Panc1 (cell line): ENCODE results near the gene RUVBL1. TPM values are rescaled to one million over a fixed set of nuclear protein-coding genes. Genes with fewer than 3 reads are reported as not detected.

Experiments used
- ATAC-seq: fragments of 200-7000 bp; cut with Tn5 transposase; 2 replicates; pipeline ENCODE4 v1.9.1; 2020; ENCODE audit warnings: mild to moderate bottlenecking, moderate library complexity
- BruUV-seq: library from RNA; stranded (reverse); fragments of 400-500 nt; replicated peaks from 2 replicates; lab custom pipeline; 2021; lab: Mats Ljungman, UMichigan
- CTCF ChIA-PET: fragments of 300-600 bp; sonication (Branson Sonifier 250); formaldehyde crosslinking; loops from one replicate; lab custom pipeline; 2022; ENCODE audit warnings: antibody characterized with exemption; lab: Charles Lee
- POLR2A ChIA-PET: fragments of 300-600 bp; sonication (Branson Sonifier 250); formaldehyde crosslinking; loops from one replicate; lab custom pipeline; 2022; ENCODE audit warnings: antibody characterized with exemption; lab: Charles Lee
- DNase-seq: peaks from one replicate; pipeline ENCODE4 v3.0.0-alpha.2; 2010; ENCODE audit warnings: low read depth, low spot score
- H3K27ac ChIP-seq: 2 replicates; pipeline ENCODE4 v1.5.1; 2011; ENCODE audit warnings: mild to moderate bottlenecking, low read length, inconsistent platforms
- H3K27me3 ChIP-seq: fragments of 200-500 bp; sonication (Bioruptor generic); 2 replicates; pipeline ENCODE4 v1.6.0; 2014; ENCODE audit warnings: low read length, inconsistent platforms; ENCODE audit not compliant: control insufficient read depth, insufficient read depth
- H3K36me3 ChIP-seq: fragments of 200-500 bp; sonication (Bioruptor generic); 2 replicates; pipeline ENCODE4 v1.5.1; 2014; ENCODE audit warnings: inconsistent platforms, mild to moderate bottlenecking, low read length, moderate library complexity; ENCODE audit not compliant: control insufficient read depth, insufficient read depth
- H3K4me1 ChIP-seq: 2 replicates; pipeline ENCODE4 v1.5.1; 2011; ENCODE audit warnings: inconsistent platforms, mild to moderate bottlenecking, low read length, moderate library complexity; ENCODE audit not compliant: control insufficient read depth, insufficient read depth
- H3K4me3 ChIP-seq, 2 experiments: 2 replicates each; pipeline ENCODE4 v1.5.1; 2011 to 2012; ENCODE audit warnings: low read depth in 2 of 2, low read length in 2 of 2, mild to moderate bottlenecking in 2 of 2, inconsistent platforms in 1 of 2, moderate library complexity in 1 of 2
- H3K9me3 ChIP-seq: fragments of 200-500 bp; sonication (Bioruptor generic); 2 replicates; pipeline ENCODE4 v1.5.1; 2014; ENCODE audit warnings: low read depth, mild to moderate bottlenecking, inconsistent platforms, low read length, moderate library complexity; ENCODE audit not compliant: control insufficient read depth, insufficient read depth
- POLR2AphosphoS5 ChIP-seq: IDR thresholded peaks from 2 replicates; pipeline ENCODE4 v1.6.1; 2012; ENCODE audit warnings: mild to moderate bottlenecking, low read depth, low read length, moderate library complexity
- SIN3A ChIP-seq: IDR thresholded peaks from 2 replicates; pipeline ENCODE4 v1.6.1; 2012; ENCODE audit warnings: low read depth, mild to moderate bottlenecking, low read length, moderate library complexity, borderline replicate concordance; ENCODE audit not compliant: insufficient read depth
- TCF7L2 ChIP-seq: IDR thresholded peaks from 2 replicates; pipeline ENCODE4 v1.6.1; 2011; ENCODE audit warnings: mild to moderate bottlenecking, low read depth, low read length, inconsistent platforms
- in situ Hi-C: cut with HindIII; loops from 2 replicates; pipeline ENCODE4 v1.10.0; 2016; ENCODE audit warnings: low sequenced_read_pairs, low pct_unique_long_range_greater_than_20kb
- intact Hi-C: fragments of 100-400 bp; cut with micrococcal nuclease; formaldehyde crosslinking; loops from one replicate; pipeline ENCODE4 v1.10.0; 2022; ENCODE audit not compliant: unreplicated experiment
- total RNA-seq: library from RNA; stranded (reverse); gene quantifications from one replicate; pipeline ENCODE4 v1.2.1, GENCODE V29; 2021; ENCODE audit not compliant: unreplicated experiment
- TF ChIP-seq, protein P1 (sequence below): fragments of 450-650 bp; IDR thresholded peaks from 2 replicates; pipeline ENCODE4 v1.5.1; 2017; ENCODE audit warnings: mild to moderate bottlenecking
- TF ChIP-seq, protein P2 (sequence below), 2 experiments: IDR thresholded peaks; 2 replicates each; pipeline ENCODE4 v1.6.1; 2011 to 2012; ENCODE audit warnings: low read depth in 2 of 2, control low read depth in 1 of 2, low read length in 1 of 2, mild to moderate bottlenecking in 1 of 2, moderate library complexity in 1 of 2; ENCODE audit not compliant: insufficient read depth in 1 of 2

Gene RUVBL1
- total RNA-seq, 1 experiment from 2014 or later: 122 TPM

DNA sequence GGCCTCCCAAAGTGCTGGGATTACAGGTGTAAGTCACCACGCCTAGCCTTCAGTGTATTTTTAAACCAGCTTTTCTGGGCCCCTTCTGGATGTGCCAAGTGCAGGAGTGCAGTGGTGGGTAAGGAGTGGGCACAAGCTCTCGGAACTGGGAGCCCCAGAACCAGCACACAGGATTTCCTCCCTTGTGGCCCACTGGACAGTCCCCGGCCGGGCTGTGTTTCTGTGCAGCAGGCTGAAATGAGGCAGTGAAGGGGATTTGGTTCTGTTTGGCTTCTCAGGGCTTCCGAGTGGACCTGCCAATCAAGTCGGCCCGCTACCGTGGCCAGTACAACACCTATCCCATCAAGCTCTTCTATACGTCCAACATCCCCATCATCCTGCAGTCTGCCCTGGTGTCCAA is 56.9 kb downstream of the RUVBL1 start:
- no peak for DNase-seq
- TF ChIP-seq TCF7L2: no peak
- TF ChIP-seq, protein P1, sequence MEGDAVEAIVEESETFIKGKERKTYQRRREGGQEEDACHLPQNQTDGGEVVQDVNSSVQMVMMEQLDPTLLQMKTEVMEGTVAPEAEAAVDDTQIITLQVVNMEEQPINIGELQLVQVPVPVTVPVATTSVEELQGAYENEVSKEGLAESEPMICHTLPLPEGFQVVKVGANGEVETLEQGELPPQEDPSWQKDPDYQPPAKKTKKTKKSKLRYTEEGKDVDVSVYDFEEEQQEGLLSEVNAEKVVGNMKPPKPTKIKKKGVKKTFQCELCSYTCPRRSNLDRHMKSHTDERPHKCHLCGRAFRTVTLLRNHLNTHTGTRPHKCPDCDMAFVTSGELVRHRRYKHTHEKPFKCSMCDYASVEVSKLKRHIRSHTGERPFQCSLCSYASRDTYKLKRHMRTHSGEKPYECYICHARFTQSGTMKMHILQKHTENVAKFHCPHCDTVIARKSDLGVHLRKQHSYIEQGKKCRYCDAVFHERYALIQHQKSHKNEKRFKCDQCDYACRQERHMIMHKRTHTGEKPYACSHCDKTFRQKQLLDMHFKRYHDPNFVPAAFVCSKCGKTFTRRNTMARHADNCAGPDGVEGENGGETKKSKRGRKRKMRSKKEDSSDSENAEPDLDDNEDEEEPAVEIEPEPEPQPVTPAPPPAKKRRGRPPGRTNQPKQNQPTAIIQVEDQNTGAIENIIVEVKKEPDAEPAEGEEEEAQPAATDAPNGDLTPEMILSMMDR: no peak
- TF ChIP-seq SIN3A: no peak
- TF ChIP-seq, protein P2, sequence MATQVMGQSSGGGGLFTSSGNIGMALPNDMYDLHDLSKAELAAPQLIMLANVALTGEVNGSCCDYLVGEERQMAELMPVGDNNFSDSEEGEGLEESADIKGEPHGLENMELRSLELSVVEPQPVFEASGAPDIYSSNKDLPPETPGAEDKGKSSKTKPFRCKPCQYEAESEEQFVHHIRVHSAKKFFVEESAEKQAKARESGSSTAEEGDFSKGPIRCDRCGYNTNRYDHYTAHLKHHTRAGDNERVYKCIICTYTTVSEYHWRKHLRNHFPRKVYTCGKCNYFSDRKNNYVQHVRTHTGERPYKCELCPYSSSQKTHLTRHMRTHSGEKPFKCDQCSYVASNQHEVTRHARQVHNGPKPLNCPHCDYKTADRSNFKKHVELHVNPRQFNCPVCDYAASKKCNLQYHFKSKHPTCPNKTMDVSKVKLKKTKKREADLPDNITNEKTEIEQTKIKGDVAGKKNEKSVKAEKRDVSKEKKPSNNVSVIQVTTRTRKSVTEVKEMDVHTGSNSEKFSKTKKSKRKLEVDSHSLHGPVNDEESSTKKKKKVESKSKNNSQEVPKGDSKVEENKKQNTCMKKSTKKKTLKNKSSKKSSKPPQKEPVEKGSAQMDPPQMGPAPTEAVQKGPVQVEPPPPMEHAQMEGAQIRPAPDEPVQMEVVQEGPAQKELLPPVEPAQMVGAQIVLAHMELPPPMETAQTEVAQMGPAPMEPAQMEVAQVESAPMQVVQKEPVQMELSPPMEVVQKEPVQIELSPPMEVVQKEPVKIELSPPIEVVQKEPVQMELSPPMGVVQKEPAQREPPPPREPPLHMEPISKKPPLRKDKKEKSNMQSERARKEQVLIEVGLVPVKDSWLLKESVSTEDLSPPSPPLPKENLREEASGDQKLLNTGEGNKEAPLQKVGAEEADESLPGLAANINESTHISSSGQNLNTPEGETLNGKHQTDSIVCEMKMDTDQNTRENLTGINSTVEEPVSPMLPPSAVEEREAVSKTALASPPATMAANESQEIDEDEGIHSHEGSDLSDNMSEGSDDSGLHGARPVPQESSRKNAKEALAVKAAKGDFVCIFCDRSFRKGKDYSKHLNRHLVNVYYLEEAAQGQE (IDR thresholded peaks at IDR 0.05; ENCODE audit: insufficient read depth in 1 of 2, low read depth in 2 of 2, low read length in 1 of 2): no peak
- TF ChIP-seq POLR2AphosphoS5: no peak
- ChIA-PET CTCF (no interaction called here), POLR2A (interaction anchor here (0.5 kb wide), 1 partner anchor 628 kb away, joined by 8 read pairs; no protein-coding TSS in a partner anchor)
- H3K36me3 ChIP-seq: peaks cover 48% of the 10 kb centered on the region
- in situ Hi-C loops (no loop called here), intact Hi-C loops (loop anchor here (2.0 kb wide), 1 partner anchor 66 kb away; no protein-coding TSS in a partner anchor)
- no peaks in the 10 kb centered on the region for H3K4me1 ChIP-seq
- no TSS peak for BruUV-seq
- no peaks in the 10 kb centered on the region for H3K9me3 ChIP-seq
- H3K27me3 ChIP-seq: no peaks in the 10 kb centered on the region
- no peak for ATAC-seq
- H3K4me3 ChIP-seq: no peak overlapping the region
- no peak overlapping the region for H3K27ac ChIP-seq

DNA sequence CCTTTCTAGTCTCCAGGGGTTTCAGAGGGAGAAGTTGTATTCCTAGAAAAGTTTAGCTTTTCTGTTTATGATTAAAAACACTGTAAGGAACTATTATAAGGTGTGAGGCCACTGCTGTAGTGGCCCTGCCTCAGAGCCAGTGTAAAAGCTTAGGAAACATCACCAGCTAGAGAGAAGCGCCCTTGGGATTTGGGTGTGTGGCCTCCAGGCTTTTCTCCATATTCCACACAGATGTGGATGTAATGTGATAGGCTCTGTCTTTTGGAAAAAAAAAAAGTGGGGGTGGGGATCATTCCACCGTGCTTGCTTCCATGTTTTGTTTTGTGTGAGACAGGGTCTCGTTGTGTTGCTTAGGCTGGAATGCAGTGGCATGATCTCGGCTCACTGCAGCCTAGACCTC is 57.5 kb downstream of the RUVBL1 start:
- TF ChIP-seq SIN3A (no peak), TCF7L2 (no peak), POLR2AphosphoS5 (no peak)
- TF ChIP-seq, protein P1: no peak
- TF ChIP-seq, protein P2 (IDR thresholded peaks at IDR 0.05; ENCODE audit: insufficient read depth in 1 of 2, low read depth in 2 of 2, low read length in 1 of 2): no peak
- DNase-seq (no peak), ATAC-seq (no peak)
- Histone ChIP-seq H3K4me1 (no peaks in the 10 kb centered on the region), H3K36me3 (peaks cover 53% of the 10 kb centered on the region), H3K4me3 (no peak overlapping the region), H3K9me3 (no peaks in the 10 kb centered on the region), H3K27me3 (no peaks in the 10 kb centered on the region), H3K27ac (no peak overlapping the region)
- BruUV-seq: no TSS peak
- ChIA-PET POLR2A (no interaction called here), CTCF (no interaction called here)
- in situ Hi-C loops (no loop called here), intact Hi-C loops (loop anchor here (2.0 kb wide), 1 partner anchor 67 kb away; no protein-coding TSS in a partner anchor)
